Measurements from ENCODE around the gene HLA-DMA.

HLA-DMA gene

DNA sequence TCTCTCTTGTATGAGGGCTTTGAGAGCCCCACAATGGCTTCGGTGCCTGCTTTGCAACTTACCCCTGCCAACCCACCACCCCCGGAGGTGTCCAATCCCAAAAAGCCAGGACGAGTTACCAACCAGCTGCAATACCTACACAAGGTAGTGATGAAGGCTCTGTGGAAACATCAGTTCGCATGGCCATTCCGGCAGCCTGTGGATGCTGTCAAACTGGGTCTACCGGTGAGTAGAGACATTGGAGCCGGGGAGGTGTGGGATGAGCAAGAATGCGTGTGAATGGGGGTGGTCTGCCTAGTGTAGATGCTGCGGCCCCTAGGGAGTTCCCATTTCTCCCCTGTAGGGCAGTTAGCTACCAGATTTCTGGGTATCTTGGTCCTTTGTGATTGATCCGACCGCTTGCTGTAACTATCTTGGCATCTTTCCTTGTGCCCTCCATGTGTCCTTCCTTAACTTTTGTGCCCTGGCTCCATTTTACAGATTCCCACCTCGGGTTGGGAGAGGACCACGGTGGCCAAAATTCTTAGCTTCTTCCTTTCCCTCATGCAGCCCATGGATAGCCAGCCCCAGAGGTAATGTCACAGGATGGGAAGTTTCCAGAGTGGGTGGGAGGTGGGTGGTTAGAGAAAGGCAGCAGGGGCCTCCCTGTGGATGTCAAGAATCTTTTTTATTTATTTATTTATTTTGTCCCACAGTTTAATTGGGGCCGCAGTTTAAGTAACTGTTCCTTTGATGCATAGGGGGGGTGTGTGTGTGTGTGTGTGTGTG lies 21.8 kb upstream of the HLA-DMA start:
- no peak for DNase-seq

- peak; percentile 51 for DNase-seq
These were observed 21.1 kb upstream of the HLA-DMA start for GRCh38 chr6:32974016-32974333.

- peak; percentile 48 for DNase-seq
These were observed 20.5 kb upstream of the HLA-DMA start for GRCh38 chr6:32973144-32974015.

- no peak for DNase-seq
These were observed 19.7 kb upstream of the HLA-DMA start for GRCh38 chr6:32972353-32973143.

GRCh38 chr6:32971581-32972352 lies 18.9 kb upstream of the HLA-DMA start:
- peak; percentile 98 for DNase-seq

GRCh38 chr6:32971242-32971580 lies 18.3 kb upstream of the HLA-DMA start:
- DNase-seq: no peak

DNA sequence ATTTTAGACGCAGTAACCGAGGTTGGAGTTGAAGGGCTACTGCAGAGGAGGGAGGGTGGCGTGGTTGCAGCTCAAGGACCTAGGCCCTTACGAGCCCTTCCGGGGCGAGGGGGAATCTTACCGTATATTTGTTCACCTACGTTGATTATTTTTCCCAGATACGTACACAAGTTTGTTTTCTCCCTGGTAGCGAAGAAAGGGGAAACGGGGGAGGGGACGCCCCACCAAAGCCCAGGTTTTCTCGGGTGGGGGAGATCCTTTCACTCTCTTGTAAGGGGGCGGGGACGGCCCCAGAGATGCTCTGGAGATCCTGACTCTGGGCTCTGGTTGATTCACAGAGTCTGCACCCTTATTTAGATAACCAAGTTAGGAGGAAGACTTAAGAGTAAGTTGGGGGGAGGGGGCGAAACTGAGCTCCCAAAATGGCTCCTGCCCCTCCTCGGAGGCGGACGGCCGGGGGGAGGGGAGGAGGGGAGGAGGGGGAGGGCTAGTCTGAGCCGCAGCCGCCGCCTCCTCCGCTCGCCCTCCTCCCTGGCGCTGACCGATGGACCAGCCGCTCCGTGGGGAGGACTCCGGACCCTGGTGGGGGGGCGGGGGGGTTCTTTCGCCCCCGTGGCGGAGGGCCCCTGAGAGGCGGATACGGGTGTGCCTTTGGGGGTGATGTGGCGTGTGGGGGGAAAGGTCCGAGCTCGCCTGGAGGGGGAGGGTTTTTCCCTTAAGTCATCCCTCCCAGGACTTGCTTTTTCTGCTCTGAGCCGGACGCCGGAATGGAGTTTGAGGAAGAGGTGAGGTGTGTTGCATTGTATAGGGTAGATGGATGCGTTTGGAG lies 17.7 kb upstream of the HLA-DMA start:
- peak; percentile 90 for DNase-seq

DNA sequence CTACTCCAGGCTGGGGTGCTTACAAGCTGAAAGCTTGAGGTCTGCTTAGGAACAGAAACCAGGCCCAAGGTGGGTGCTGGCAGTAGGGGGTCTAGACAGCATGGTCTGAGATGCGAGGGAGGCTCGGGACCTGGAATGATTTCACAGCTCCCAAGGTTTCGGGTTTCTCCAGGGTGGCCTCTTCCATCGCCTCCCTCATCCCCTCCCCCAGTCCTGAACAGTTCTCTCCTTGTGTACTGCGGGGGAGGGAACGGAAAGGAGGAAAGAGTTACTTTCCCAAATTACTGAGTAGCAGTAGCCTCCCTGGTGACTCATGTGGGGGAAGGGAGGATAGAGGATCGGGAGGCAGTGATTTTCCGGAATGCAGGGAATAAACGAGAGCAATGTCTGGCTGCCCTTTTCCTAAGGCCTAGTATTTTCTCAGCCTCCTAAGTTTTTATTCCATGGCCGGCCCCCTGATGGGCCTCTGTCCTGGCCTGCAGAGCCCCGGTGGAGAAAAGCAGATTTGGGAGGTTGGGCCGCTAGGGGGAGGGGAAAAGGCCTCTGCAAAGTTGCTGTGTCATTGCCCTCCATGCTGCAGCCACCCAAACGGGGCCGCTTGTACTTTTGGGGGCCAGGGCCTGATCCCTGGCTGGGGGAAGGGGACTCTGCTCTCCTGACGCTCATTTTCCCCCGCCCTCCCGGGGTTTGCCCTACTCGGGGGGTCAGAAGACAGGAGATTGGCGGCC lies 17.0 kb upstream of the HLA-DMA start:
- DNase-seq: peak; percentile 98

- DNase-seq: peak; percentile 95
These were observed 16.2 kb upstream of the HLA-DMA start for GRCh38 chr6:32968867-32969684.

DNA sequence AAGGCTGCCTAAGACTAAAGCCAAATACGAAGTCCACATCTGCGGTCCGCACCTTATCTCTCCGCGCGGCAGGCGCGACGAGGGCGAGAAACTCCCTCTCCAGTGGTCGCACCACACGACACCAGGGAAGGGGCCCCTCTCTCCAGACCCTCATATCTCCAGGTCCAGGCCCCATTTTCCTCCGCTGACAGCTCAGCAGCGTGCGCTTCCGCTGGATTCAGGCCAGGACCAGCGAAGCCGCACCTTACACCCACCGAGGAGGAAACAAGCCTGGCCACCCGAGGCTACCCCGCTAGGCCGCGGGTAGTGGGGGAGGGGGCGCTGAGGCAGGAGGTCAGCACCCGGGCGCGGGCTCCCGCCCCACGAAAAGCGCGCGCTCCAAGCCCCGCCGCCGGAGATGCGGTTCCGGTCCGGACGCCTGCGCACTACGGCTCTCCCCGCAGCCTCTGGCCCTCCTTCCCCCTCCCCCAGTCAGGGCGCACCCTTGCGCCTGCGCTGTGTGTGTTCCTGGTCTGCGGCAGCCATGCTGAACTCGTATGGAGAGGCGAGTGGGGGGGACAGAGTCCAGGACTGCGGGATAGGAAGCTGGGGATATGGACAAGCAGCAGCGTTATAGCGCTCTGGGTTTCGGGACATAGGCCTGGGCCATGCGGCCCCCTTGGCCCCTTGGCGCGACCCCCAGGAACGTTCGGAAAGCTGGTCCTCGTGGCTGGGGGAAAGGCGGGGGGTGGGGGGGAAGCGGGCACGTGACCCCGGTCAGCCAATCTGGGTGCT lies 15.4 kb upstream of the HLA-DMA start, which contains the start of gene BRD2:
TSS of gene BRD2 (plus strand) at position 502 of the 774 bp plus-strand sequence. CDS start 4,305 bp downstream, outside the sequence.
- peak; percentile 94 for DNase-seq

DNA sequence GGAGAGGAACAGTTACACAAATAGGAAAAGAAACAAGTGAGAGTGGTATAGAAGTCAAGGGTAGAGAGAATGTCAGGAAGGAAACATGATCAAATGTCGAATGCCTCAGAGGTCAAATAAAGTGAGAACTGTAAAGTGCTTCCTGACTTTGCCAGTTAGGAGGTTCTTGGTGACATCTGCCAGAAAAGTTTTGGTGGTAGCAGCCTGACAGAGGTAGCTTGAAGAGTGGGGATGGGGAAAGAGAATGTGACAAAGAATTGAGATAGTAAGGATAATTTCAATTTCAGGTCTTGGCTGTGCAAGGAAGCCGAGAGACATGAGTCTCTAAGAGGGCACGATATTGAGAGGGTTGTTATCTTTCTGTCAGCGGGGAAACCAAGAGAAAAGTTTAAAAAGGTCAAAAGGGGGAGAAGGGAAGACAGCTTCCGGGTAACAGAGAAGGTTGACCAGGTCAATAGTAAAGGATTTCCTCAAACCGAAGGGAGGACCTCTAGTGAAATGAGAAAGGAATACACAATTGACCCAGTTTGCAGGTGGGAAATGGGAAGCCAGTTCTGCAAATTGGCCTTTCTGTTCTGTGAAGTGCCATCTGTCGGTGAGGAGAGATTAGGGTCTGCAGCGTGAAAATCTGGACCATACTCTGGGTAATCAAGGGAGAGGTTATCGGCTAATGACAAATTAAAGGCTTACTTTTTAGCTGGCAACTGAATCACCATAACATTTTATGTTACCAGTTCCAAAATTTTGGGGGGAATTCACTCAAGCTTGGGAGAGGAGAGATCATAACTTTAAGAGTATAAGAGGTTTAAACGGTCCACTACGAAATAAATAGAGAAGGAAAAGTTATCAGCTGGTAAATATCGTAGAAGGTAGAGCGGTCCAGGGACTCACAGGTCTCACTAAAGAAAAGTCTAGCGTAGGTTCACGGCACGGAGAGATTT lies 14.5 kb upstream of the HLA-DMA start:
- DNase-seq: peak; percentile 67

GRCh38 chr6:32964776-32965175 lies 11.9 kb upstream of the HLA-DMA start:
- no peak for DNase-seq

DNA sequence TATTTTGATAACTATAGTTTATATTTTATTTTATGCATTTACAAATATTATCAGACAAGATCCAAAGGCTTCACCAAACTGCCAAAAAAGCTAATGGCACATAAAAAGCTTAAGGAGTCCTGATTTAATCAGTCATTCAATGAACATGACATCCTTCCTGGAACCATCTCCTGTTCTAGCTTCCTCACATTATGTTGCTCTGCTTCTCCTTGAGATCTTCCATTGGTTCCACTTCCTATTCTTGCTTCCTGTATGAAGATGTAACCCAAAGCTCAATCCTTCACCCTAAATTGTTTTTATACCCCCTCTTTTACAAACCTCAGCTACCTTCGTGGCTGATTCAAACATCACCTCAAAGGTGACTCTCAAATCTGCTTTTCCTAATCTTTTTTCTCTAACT lies 11.0 kb upstream of the HLA-DMA start:
- no peak for DNase-seq

DNA sequence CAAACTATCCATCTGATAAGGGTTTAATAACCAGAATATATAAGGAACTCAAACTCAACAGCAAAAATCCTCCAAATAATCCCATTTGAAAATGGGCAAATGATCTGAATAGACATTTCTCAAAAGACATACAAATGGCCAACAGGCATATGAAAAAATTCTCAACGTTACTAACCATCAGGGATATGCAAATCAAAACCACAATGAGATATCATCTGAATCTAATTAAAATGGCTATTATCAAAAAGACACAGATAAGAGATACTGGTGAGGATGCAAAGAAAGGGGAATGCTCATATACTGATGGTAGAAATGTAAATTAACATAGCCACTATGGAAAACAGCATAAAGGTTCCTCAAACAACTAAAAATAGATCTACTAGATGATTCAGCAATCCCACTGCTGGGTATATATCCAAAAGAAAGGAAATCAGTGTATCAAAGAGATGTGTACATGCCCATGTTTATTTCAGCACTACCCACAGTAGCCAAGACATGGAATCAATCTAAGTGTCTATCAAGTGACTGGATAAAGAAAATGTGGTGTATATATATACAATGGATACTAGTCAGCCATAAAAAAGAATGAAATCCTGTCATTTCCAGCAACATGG lies 9.4 kb upstream of the HLA-DMA start:
- no peak for DNase-seq

DNA sequence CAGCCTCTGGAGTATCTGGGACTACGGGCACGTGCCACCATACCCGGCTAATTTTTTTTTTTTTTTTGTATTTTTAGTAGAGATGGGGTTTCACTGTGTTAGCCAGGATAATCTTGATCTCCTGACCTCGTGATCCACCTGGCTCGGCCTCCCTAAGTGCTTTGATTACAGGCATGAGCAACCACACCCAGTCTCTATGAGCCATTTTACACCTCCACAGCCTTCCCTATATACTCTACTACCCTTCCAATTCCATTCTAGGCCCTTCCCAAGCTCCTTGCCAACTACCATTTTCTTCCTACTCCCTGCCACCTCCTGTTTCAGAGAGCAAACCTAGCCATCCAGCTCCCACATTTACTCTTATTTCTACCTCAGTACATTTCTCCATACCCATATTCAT lies 7.7 kb upstream of the HLA-DMA start:
- DNase-seq: no peak

DNA sequence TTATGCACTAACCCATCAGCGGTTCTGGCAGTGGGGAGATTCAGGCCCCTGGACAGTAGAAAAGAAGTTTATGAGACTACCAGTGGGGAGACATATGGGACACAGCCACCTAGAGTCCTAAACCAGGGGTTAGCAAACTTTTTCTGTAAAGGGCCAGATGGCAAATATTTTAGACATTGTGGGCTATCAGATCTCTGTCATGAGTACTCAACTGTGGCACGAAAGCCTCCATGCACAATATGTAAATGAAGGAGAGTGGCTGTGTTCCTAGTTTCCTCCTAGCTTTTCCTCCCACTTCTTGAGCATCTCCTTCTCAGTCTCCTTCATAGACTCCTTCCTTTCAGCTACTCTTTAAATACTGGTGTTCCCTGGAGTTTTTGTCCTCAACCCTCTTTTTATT lies 3.3 kb upstream of the HLA-DMA start:
- no peak for DNase-seq

DNA sequence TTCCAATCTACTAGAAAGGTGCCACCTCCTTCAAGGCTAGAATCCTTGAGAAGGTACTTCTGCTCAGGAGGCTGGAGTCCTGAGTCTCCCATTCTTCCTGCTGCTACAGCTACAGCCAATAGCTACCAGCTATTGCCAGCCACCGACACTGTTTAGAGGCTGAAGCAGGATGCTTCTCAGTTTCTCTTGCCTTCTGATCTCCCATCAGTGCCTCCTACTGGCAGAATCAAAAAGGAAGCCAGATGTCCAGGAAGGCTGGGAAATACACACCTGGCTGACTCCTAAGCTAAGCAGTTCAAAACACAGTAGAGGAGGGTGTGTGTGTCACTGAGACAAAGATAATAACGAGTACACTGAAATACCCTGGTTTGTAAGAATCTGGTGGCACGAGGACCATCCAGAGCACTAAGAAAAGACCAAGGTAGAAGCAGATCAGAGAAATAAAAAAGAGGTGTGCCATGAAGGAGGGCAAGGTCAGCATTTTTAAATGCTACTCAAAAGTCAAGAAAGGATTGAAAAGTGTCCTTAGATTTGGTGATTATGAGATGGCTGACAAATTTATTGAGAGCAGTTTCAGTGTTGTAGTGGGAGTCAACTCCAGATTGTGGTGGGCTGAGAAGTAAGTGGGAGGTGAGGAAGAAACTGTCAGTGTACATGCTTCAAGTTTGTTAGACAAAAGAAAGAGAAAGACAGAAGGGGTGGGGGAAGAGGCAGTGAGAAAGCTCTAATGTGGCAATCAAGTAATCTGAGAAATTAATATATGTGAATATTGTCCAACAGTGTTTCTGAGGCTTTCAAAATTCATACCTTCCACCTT lies 2.3 kb upstream of the HLA-DMA start:
- no peak for DNase-seq

All from HCEC 1CT (cell line).